ENCODE measurements around the gene GPSM1.
"Not testable (repeated sequence)": the region's sequence is repeated elsewhere in the genome, so short reads cannot be mapped to it uniquely, and the experiment has no call there.

Gene GPSM1

GRCh38 chr9:136319244-136319643, 8.1 kb upstream of the GPSM1 start:
- DNase-seq, result not testable (repeated sequence)

GRCh38 chr9:136319955-136320354, 7.4 kb upstream of the GPSM1 start:
- not testable (repeated sequence) for DNase-seq

GRCh38 chr9:136320972-136321371, 6.4 kb upstream of the GPSM1 start:
- not testable (repeated sequence) for DNase-seq

GRCh38 chr9:136321561-136321960, 5.8 kb upstream of the GPSM1 start:
- DNase-seq, result no peak

GRCh38 chr9:136322756-136323330, 4.5 kb upstream of the GPSM1 start:
- no peak for DNase-seq

GRCh38 chr9:136323371-136323789, 4.0 kb upstream of the GPSM1 start:
- peak in 1 of 2 experiments; percentile 24 for DNase-seq

- peak in 1 of 2 experiments; percentile 55 for DNase-seq
These were observed 2.6 kb upstream of the GPSM1 start for GRCh38 chr9:136324501-136325300.

- no peak for DNase-seq
These were observed 2.0 kb upstream of the GPSM1 start for GRCh38 chr9:136325358-136325757.

GRCh38 chr9:136326061-136326760, 1.1 kb upstream of the GPSM1 start:
- no peak for DNase-seq

GRCh38 chr9:136326761-136327303, 507 bp upstream of the GPSM1 start:
- DNase-seq, result no peak

GRCh38 chr9:136328011-136328621, 777 bp downstream of the GPSM1 start:
- DNase-seq, result no peak

- no peak for DNase-seq
These were observed 1.3 kb downstream of the GPSM1 start for GRCh38 chr9:136328622-136329041.

GRCh38 chr9:136329211-136329627, 1.9 kb downstream of the GPSM1 start:
- no peak for DNase-seq

- DNase-seq, result no peak
These were observed 2.5 kb downstream of the GPSM1 start for GRCh38 chr9:136329636-136330405.

- no peak for DNase-seq
These were observed 3.2 kb downstream of the GPSM1 start for GRCh38 chr9:136330406-136330990.

GRCh38 chr9:136331030-136331429, 3.7 kb downstream of the GPSM1 start:
- DNase-seq, result no peak

GRCh38 chr9:136331556-136332481, 4.5 kb downstream of the GPSM1 start:
- DNase-seq, result no peak

- DNase-seq, result no peak
These were observed 5.2 kb downstream of the GPSM1 start for GRCh38 chr9:136332482-136332983.

- DNase-seq, result no peak
These were observed 5.7 kb downstream of the GPSM1 start for GRCh38 chr9:136333045-136333444.

GRCh38 chr9:136333486-136333885, 6.1 kb downstream of the GPSM1 start:
- DNase-seq, result no peak
